ENCODE results near the gene CAPN9. TPM values are rescaled to one million over a fixed set of nuclear protein-coding genes. Genes with fewer than 3 reads are reported as not detected.

The CAPN9 gene
- total and polyA plus RNA-seq, 2 donors (not counting 3 experiments of a cell fraction or from before 2014, with no cell fraction given) = not detected

GRCh38 chr1:230711245-230711644, 35.9 kb upstream of the CAPN9 start:
- no peaks in the 10 kb centered on the region for H3K9me1 ChIP-seq (replicated peaks; ENCODE audit: control insufficient read depth, extremely low read depth, insufficient read depth, low read length)
- POLR2A ChIA-PET = no interaction called here
- no peak overlapping the region for H3K27ac ChIP-seq (ENCODE audit: insufficient read depth, low read depth, low read length)
- H3K9ac ChIP-seq (replicated peaks; ENCODE audit: extremely low read depth, insufficient read depth, low read length) = no peak overlapping the region
- BruUV-seq (replicated peaks) = no TSS peak
- no peaks in the 10 kb centered on the region for H3K36me3 ChIP-seq (ENCODE audit: control insufficient read depth in 2 of 2, extremely low read depth in 1 of 2, insufficient read depth in 2 of 2, low read length in 2 of 2)
- intact Hi-C loops (cut with micrococcal nuclease) = no loop called here
- no peaks in the 10 kb centered on the region for H3K9me3 ChIP-seq (replicated peaks; ENCODE audit: control insufficient read depth, insufficient read depth, low read length)
- H2AFZ ChIP-seq (ENCODE audit: low read depth, low read length) = no peak overlapping the region
- no peaks in the 10 kb centered on the region for H3K79me2 ChIP-seq (ENCODE audit: control insufficient read depth, insufficient read depth, low read length)
- CTCF ChIA-PET = no interaction called here
- FAIRE-seq (no peak), DNase-seq (ENCODE audit: low read depth, low spot score) (no peak)
- TF ChIP-seq MAX (IDR thresholded peaks at IDR 0.05; ENCODE audit: insufficient read depth, insufficient read length) (no peak), EZH2 (IDR thresholded peaks at IDR 0.05; ENCODE audit: borderline replicate concordance, low read depth, low read length, severe bottlenecking) (no peak), MYC (IDR thresholded peaks at IDR 0.05; ENCODE audit: low read depth, low read length) (no peak), POLR2A (IDR thresholded peaks at IDR 0.05; ENCODE audit: low read depth, low read length) (no peak), JUN (IDR thresholded peaks at IDR 0.05; ENCODE audit: borderline replicate concordance, insufficient read depth, insufficient read length, low read depth) (no peak), POLR2AphosphoS5 (IDR thresholded peaks at IDR 0.05; ENCODE audit: insufficient read depth, low read depth, low read length) (no peak), FOS (IDR thresholded peaks at IDR 0.05; ENCODE audit: borderline replicate concordance, insufficient read depth, low read length) (no peak), GATA2 (IDR thresholded peaks at IDR 0.05; ENCODE audit: insufficient read depth, insufficient read length, low read depth, low read length) (no peak)
- TF ChIP-seq, protein P1, sequence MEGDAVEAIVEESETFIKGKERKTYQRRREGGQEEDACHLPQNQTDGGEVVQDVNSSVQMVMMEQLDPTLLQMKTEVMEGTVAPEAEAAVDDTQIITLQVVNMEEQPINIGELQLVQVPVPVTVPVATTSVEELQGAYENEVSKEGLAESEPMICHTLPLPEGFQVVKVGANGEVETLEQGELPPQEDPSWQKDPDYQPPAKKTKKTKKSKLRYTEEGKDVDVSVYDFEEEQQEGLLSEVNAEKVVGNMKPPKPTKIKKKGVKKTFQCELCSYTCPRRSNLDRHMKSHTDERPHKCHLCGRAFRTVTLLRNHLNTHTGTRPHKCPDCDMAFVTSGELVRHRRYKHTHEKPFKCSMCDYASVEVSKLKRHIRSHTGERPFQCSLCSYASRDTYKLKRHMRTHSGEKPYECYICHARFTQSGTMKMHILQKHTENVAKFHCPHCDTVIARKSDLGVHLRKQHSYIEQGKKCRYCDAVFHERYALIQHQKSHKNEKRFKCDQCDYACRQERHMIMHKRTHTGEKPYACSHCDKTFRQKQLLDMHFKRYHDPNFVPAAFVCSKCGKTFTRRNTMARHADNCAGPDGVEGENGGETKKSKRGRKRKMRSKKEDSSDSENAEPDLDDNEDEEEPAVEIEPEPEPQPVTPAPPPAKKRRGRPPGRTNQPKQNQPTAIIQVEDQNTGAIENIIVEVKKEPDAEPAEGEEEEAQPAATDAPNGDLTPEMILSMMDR (IDR thresholded peaks at IDR 0.05; ENCODE audit: extremely low read depth in 1 of 2, insufficient read depth in 1 of 2, low read depth in 1 of 2, low read length in 2 of 2) = no peak
- H4K20me1 ChIP-seq (replicated peaks; ENCODE audit: control insufficient read depth, extremely low read depth, insufficient read depth, low read length) = no peaks in the 10 kb centered on the region
- no peak overlapping the region for H3K4me2 ChIP-seq (ENCODE audit: insufficient read depth, low read length)
- dilution Hi-C loops (cut with MboI; ENCODE audit: extremely low pct_ligation_motif_present, low sequenced_read_pairs) = no loop called here
- no peak overlapping the region for H3K4me3 ChIP-seq (replicated peaks in 1 of 3; ENCODE audit: insufficient read depth in 1 of 3, low read depth in 1 of 3, low read length in 3 of 3)
- no peaks in the 10 kb centered on the region for H3K27me3 ChIP-seq (ENCODE audit: control insufficient read depth in 2 of 2, insufficient read depth in 2 of 2, low read length in 2 of 2)
- H3K4me1 ChIP-seq (ENCODE audit: control insufficient read depth, extremely low read depth, insufficient read depth, low read length) = no peaks in the 10 kb centered on the region
